ENCODE measurements around the gene TCAP. TPM values are rescaled to one million over a fixed set of nuclear protein-coding genes. Genes with fewer than 3 reads are reported as not detected.

The TCAP gene
- total RNA-seq, 2 donors from 2014 or later = 2.3 to 3.0 TPM

- Mint-ChIP-seq H3K36me3 (no peaks in the 10 kb centered on the region), H3K27ac (no peak overlapping the region), H3K9me3 (no peaks in the 10 kb centered on the region)
- DNase-seq (ENCODE audit: low spot score in 2 of 2) (no peak), ATAC-seq (no peak)
These were observed 5.0 kb downstream of the TCAP start for GRCh38 chr17:39669897-39670735.

DNA sequence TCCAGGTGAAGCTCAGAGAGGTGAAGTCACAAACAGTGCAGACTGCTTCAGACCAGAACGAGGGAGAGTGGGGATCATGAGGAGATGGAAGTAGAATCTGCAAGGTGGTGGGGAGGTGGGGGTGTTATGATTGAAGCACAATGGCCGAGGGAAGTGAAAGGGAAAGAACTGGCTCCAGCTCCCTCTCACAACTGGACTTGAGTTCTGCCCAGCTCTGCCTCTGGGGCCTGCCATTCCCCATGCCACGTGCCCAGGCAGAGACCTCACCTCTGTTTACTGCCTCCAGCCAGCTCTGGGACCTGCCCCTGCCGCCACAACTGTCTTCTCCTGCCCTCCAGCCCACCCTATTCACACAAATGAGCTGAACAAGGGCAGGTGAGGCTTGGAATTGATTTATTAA is 5.6 kb downstream of the TCAP start:
- Mint-ChIP-seq H3K27ac (no peak overlapping the region), H3K9me3 (no peaks in the 10 kb centered on the region), H3K36me3 (no peaks in the 10 kb centered on the region)
- no peak for DNase-seq (ENCODE audit: low spot score in 2 of 2)
- no peak for ATAC-seq

- no peak overlapping the region for H3K27ac Mint-ChIP-seq
- H3K9me3 Mint-ChIP-seq = no peaks in the 10 kb centered on the region
- peak in 1 of 2 donors; percentile 39 for ATAC-seq
- H3K36me3 Mint-ChIP-seq = no peaks in the 10 kb centered on the region
- DNase-seq (ENCODE audit: low spot score in 2 of 2) = no peak
These were observed 6.7 kb downstream of the TCAP start for GRCh38 chr17:39671651-39672521.

DNA sequence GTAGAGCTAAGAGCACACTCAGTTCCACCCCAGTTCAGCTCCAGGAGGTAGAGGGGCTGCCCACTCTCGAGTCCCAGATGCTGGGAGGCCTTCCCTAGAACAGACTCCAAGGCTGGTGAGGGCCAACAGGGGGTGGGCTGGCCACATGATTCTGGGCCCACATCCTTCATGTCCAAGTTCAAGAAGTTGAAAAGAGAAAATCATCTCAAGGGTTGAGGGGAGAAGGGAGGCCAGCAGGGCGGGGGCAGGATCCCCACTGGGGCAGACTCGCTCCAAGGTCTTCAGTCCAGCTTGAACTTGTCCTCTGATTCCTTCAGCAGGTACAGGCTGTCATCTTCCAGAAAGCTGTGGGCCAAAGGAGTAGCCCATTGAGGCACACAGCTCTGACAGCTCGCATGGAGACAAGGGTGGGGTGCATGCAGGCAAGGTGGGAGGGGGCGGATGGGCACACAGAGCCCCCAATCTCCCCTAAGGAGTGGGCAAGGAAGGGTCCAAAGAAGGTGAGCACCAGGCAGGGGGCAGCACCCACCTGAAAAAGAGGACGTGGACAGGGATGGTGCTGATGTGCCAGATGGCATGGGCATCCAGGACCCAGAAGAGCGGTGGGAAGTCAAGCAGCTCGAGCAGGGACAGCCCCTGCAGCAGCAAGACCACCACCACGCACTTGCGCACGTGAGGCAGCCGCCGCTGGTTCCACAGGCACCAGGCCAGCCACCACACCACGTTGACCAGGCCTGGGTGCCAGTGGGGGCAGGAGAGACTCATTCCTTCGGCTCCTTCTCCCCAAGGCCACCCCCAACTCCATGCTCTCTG is 7.6 kb downstream of the TCAP start:
- ATAC-seq (no peak), DNase-seq (ENCODE audit: low spot score in 2 of 2) (no peak)
- H3K36me3 Mint-ChIP-seq = no peaks in the 10 kb centered on the region
- H3K27ac Mint-ChIP-seq = no peak overlapping the region
- H3K9me3 Mint-ChIP-seq = no peaks in the 10 kb centered on the region

DNA sequence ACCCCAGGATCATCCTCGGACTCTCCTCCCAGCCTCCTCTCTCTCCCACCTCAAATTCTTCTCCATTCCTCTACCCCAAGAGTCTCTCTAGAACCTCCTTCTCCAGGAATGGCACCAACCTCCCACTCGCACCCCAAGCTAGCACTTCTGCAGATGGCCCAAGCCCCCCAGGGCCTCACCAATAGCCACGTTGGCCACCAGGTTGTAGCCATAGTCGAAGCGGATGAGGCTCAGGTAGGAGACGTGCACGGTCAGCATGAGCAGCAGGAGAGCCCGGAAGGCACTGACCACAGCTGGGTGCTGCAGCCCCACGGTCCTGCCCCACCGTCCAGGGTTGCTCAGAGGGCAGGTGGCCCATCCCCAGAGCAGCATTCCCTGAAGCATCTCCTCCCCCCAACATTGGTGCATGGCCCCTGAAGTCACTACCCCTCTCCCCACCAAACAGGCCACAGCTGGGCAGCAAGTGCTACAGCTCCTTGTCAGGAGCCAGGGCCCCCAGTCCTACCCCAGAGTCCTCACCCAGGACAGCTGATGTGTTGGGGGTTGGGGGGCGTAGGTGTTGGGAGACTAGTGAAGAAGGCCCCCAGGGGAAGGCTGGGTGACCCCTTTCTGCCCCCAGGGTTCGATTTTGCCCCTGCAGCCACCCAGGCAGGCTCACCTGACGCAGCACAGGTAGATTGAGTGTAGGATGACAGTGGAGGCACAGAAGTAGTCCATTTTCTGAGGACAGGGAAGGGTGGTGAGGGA is 8.4 kb downstream of the TCAP start:
- no peak for DNase-seq (ENCODE audit: low spot score in 2 of 2)
- no peaks in the 10 kb centered on the region for H3K9me3 Mint-ChIP-seq
- H3K27ac Mint-ChIP-seq = no peak overlapping the region
- ATAC-seq = no peak
- no peaks in the 10 kb centered on the region for H3K36me3 Mint-ChIP-seq

- H3K36me3 Mint-ChIP-seq = no peaks in the 10 kb centered on the region
- H3K9me3 Mint-ChIP-seq = no peaks in the 10 kb centered on the region
- no peak for DNase-seq (ENCODE audit: low spot score in 2 of 2)
- H3K27ac Mint-ChIP-seq = no peak overlapping the region
- no peak for ATAC-seq
These were observed 9.0 kb downstream of the TCAP start for GRCh38 chr17:39674179-39674578.

DNA sequence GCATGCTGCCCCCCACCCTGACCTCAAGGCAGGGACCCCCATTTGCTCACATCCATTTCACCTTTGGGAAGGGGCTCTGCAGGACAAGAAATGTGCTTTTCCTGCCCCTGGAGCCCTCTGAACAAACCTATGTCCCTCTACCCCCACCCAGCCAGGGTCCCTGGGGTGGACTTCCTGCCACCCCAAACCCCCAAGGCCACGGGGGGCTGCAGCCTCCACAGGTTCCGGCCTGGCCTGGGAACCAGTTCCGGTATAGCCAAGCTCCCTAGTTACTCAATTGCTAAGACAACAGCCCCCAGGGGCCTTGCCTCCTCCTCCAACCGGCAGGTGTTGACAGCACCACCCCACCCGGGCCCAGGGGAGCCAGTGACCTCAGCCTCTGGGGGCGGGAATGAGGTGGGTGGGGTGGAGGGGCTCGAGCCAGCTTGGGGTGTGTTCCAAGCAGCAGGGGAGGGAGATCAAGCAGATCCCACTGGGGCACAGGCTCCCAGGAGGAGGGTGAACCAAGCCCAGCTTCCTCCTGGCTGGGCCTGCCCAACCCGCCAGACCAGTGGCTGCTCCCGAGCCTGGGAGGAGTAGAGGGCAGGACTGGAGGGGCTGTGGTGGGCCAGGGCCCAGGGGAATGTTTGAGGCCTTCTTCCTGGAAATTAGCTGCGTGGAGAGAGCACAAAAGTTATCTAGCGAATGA is 9.7 kb downstream of the TCAP start:
- no peaks in the 10 kb centered on the region for H3K36me3 Mint-ChIP-seq
- no peak for ATAC-seq
- H3K27ac Mint-ChIP-seq = no peak overlapping the region
- no peak for DNase-seq (ENCODE audit: low spot score in 2 of 2)
- no peaks in the 10 kb centered on the region for H3K9me3 Mint-ChIP-seq

- ATAC-seq (peak in 1 of 2 donors; percentile 6), DNase-seq (ENCODE audit: low spot score in 2 of 2) (no peak)
- H3K27ac Mint-ChIP-seq = peak overlapping the region in 1 of 2 donors; percentile 36
- H3K36me3 Mint-ChIP-seq = no peaks in the 10 kb centered on the region
- H3K9me3 Mint-ChIP-seq = no peaks in the 10 kb centered on the region
These were observed 10.4 kb downstream of the TCAP start for GRCh38 chr17:39675390-39676082.

DNA sequence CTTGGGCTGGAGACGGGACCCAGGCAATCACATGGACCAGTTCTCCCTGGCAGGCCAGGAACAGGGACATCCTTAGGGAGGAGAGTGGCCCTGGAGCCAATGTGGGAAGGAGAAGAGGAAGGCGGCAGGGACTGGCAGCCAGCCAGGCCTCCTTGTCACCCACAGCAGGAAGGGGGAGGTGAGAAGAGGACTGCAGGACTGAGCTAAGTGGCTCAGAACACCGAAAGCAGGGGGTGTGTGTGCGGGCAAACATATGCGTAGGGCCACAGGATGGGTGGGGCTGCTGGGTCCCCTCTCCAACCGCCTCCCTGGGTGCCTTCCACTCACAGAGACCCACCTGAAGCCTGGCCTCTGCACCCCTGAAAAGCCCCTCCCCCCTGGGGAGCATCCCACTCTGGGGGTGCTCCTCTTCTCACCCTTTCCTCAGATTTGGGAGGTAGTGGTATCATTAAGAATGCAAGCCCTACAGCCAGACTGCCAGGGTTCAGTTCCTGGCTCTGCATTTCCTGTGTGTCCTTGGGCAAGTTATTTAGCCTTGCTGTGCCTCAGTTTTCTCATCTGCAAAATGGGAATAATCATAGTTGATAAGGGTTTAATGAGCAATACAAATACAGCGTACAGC is 11.2 kb downstream of the TCAP start:
- peak overlapping the region in 1 of 2 donors; percentile 36 for H3K27ac Mint-ChIP-seq

DNA sequence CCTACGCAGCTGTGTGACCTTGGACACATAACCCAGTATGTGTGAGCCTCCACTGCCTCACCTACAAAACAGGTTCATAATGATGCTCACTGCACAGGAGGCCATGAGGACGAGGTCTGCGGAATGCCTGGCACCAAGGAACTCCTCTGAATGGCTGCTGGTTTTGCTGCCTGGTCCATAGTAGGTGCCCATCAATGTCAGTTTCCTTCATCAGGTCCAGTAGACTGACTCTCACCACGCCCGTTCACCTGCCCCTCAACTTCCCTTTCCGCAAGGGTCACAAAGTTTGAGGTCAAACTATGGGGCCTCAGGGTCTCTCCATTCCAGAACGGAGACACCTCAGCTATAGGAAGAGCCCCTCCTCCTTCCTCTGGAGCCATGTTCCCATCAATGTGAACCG is 11.9 kb downstream of the TCAP start:
- ATAC-seq (no peak), DNase-seq (ENCODE audit: low spot score in 2 of 2) (no peak)
- no peaks in the 10 kb centered on the region for H3K36me3 Mint-ChIP-seq
- H3K9me3 Mint-ChIP-seq = no peaks in the 10 kb centered on the region
- peak overlapping the region in 1 of 2 donors; percentile 82 for H3K27ac Mint-ChIP-seq

More for the DNA sequence above, 11.2 kb downstream of the TCAP start:
- ATAC-seq (peak; percentile 17 to 57), DNase-seq (ENCODE audit: low spot score in 2 of 2) (no peak)
- Mint-ChIP-seq H3K9me3 (no peaks in the 10 kb centered on the region), H3K36me3 (no peaks in the 10 kb centered on the region)

- no peak for ATAC-seq
- DNase-seq (ENCODE audit: low spot score in 2 of 2) = no peak
- no peaks in the 10 kb centered on the region for H3K9me3 Mint-ChIP-seq
- H3K27ac Mint-ChIP-seq = peak overlapping the region; percentile 82 to 90
- no peaks in the 10 kb centered on the region for H3K36me3 Mint-ChIP-seq
These were observed 12.6 kb downstream of the TCAP start for GRCh38 chr17:39677542-39678339.

DNA sequence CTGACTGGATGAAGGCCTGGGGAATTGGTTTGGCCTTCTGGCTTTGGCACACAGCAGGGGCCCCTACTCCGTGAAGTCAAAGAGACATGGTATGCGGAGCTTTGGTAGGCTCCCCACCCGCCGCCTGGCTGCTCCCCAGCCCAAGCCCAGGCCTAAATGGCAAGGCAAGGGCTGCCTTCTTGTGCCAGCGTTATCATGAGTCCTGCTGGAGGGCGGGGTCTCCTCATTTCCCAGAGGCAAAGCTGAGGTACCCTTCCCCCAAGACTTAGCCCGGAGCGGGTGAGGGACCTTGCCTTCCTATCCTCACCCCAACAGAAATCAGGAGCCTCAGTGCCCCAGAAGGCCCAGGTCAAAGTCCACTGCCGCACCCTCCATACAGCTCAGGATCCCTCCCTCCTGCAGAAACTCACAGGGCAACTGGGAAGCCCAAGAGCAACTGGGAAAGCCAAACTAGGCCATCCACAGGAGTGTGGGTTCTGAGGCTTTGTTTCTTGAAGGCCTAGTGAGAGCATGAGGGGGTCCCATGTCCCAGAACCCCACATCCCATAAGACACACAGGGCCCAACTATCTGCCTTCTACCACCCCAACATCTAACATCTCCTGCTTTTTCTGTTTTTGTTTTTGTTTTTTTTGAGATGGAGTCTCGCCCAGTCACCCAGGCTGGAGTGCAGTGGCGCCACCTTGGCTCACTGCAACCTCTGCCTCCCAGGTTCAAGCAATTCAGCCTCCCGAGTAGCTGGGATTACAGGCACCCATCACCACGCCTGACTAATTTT is 13.4 kb downstream of the TCAP start:
- peaks cover 0 to 4% of the 10 kb centered on the region in 2 donors for H3K36me3 Mint-ChIP-seq
- peak overlapping the region in 1 of 2 donors; percentile 90 for H3K27ac Mint-ChIP-seq
- no peak for DNase-seq (ENCODE audit: low spot score in 2 of 2)
- no peaks in the 10 kb centered on the region for H3K9me3 Mint-ChIP-seq
- peak in 1 of 2 donors; percentile 36 for ATAC-seq

GRCh38 chr17:39679521-39680192 is 14.5 kb downstream of the TCAP start:
- Mint-ChIP-seq H3K36me3 (peaks cover 0 to 4% of the 10 kb centered on the region in 2 donors), H3K27ac (peak overlapping the region; percentile 90 to 96), H3K9me3 (no peaks in the 10 kb centered on the region)
- DNase-seq (ENCODE audit: low spot score in 2 of 2) (no peak), ATAC-seq (peak; percentile 58 to 73)

Data from activated naive CD4-positive, alpha-beta T cell treated with anti-CD3 and anti-CD28 coated beads, Interleukin-2, amount 50 U/mL, for 72 hours (primary cell).